Measurements from ENCODE around the gene HIPK2.

DNA sequence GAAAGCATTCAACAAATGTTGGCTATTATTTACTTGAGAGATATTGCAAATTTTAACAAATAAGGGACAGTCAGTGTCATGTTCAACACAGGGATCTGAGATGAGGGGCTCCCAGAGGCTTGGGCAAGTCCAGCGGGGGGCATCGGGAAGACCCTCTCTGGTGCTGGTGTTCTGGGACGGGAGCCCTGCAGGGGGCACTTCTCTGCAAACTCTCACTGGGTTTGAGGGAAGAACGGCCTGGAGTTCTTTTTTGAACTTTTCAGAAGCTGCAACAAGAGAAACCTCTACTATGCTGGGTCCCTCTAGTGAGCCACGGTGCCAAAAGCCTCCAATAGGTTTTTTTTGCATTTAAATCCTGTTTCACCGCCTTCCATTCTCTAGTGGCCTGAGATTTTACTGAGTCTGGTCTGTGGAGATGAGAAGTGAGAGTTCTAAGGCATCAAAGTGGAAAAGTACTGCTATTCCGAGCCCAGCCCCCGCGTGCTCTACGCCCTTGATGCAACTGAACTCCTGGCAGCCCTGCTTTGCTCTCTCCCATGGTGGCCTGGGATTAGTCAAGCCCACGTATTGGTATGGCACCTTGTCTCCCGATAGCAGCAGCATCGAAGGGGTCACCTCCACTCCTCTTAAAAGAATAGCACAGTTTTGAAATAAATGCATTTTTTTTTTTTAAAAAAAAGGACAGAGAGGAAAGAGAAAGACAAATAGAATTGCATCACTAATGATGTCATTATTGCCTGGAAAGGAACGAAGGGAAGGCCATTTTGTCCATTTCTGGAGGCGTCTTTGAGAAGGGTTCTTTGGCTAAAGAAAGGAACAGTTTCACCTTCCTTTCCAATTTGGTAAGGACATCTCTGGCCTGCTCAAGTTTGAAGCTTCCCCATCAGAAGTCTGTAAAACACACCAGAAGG, 210.8 kb downstream of the HIPK2 start:
- TF ChIP-seq, protein P1, sequence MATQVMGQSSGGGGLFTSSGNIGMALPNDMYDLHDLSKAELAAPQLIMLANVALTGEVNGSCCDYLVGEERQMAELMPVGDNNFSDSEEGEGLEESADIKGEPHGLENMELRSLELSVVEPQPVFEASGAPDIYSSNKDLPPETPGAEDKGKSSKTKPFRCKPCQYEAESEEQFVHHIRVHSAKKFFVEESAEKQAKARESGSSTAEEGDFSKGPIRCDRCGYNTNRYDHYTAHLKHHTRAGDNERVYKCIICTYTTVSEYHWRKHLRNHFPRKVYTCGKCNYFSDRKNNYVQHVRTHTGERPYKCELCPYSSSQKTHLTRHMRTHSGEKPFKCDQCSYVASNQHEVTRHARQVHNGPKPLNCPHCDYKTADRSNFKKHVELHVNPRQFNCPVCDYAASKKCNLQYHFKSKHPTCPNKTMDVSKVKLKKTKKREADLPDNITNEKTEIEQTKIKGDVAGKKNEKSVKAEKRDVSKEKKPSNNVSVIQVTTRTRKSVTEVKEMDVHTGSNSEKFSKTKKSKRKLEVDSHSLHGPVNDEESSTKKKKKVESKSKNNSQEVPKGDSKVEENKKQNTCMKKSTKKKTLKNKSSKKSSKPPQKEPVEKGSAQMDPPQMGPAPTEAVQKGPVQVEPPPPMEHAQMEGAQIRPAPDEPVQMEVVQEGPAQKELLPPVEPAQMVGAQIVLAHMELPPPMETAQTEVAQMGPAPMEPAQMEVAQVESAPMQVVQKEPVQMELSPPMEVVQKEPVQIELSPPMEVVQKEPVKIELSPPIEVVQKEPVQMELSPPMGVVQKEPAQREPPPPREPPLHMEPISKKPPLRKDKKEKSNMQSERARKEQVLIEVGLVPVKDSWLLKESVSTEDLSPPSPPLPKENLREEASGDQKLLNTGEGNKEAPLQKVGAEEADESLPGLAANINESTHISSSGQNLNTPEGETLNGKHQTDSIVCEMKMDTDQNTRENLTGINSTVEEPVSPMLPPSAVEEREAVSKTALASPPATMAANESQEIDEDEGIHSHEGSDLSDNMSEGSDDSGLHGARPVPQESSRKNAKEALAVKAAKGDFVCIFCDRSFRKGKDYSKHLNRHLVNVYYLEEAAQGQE (IDR thresholded peaks at IDR 0.05; ENCODE audit: low read depth): no peak
- TF ChIP-seq YY1 (IDR thresholded peaks at IDR 0.05; ENCODE audit: low read depth) (no peak), EP300 (IDR thresholded peaks at IDR 0.05; ENCODE audit: borderline replicate concordance) (no peak), CEBPB (IDR thresholded peaks at IDR 0.05) (no peak), CREB1 (IDR thresholded peaks at IDR 0.05; ENCODE audit: low read depth) (no peak), RAD21 (IDR thresholded peaks at IDR 0.05; ENCODE audit: low read depth) (no peak), NFIC (IDR thresholded peaks at IDR 0.05) (no peak)
